Gastrocnemius medialis (tissue), 4 donors: Measurements from ENCODE around the gene CELSR3.

ENCODE experiments used
- POLR2A ChIP-seq, 2 donors: fragments of 450-650 bp; IDR thresholded peaks; one replicate each; pipeline ENCODE4 v1.6.1; 2017; ENCODE audit warnings: antibody characterized with exemption in 2 of 2, mild to moderate bottlenecking in 2 of 2, moderate library complexity in 2 of 2
- TF ChIP-seq, protein P1 (sequence below), 5 experiments: fragments of 450-650 bp in 3 of 5; fragments of 200-600 bp in 2 of 5; sonication (generic) in 2 of 5; IDR thresholded peaks in 4 of 5; conservative IDR thresholded peaks in 1 of 5; 1 replicate in 4 of 5; 2 replicates in 1 of 5; pipeline ENCODE4 v1.5.1; 2016 to 2019; ENCODE audit warnings: antibody characterized with exemption in 5 of 5, mild to moderate bottlenecking in 3 of 5, moderate library complexity in 3 of 5

- TF ChIP-seq POLR2A (IDR thresholded peaks at IDR 0.05): no peak
- TF ChIP-seq, protein P1, sequence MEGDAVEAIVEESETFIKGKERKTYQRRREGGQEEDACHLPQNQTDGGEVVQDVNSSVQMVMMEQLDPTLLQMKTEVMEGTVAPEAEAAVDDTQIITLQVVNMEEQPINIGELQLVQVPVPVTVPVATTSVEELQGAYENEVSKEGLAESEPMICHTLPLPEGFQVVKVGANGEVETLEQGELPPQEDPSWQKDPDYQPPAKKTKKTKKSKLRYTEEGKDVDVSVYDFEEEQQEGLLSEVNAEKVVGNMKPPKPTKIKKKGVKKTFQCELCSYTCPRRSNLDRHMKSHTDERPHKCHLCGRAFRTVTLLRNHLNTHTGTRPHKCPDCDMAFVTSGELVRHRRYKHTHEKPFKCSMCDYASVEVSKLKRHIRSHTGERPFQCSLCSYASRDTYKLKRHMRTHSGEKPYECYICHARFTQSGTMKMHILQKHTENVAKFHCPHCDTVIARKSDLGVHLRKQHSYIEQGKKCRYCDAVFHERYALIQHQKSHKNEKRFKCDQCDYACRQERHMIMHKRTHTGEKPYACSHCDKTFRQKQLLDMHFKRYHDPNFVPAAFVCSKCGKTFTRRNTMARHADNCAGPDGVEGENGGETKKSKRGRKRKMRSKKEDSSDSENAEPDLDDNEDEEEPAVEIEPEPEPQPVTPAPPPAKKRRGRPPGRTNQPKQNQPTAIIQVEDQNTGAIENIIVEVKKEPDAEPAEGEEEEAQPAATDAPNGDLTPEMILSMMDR (IDR thresholded peaks at IDR 0.05 in 4 of 5, conservative IDR thresholded peaks at IDR 0.05 in 1 of 5): no peak
Observed at GRCh38 chr3:48690846-48691458, 28.3 kb upstream of the CELSR3 start.
